Measurements from ENCODE around the gene PTPN18. TPM values are rescaled to one million over a fixed set of nuclear protein-coding genes. Genes with fewer than 3 reads are reported as not detected.

PTPN18 gene
- total and polyA plus RNA-seq, 2 of the 4 experiments (the other 2 are of a cell fraction): 9.7 to 15.5 TPM

- POLR2A ChIA-PET (ENCODE audit: unreplicated experiment): no interaction called here
These were observed 32.5 kb downstream of the PTPN18 start for GRCh38 chr2:130388221-130388907.

More at GRCh38 chr2:130388221-130388907, 32.5 kb downstream of the PTPN18 start:
- Histone ChIP-seq H2BK20ac (ENCODE audit: low read depth, low read length) (no peak overlapping the region), H2AK9ac (replicated peaks; ENCODE audit: low read depth, low read length, poor library complexity) (no peak overlapping the region), H3K4me3 (ENCODE audit: insufficient read depth, low read depth, low read length) (no peak overlapping the region), H2BK15ac (ENCODE audit: low read depth, low read length) (no peak overlapping the region), H3K4me2 (ENCODE audit: low read depth, low read length) (no peak overlapping the region), H3K79me1 (ENCODE audit: low read depth in 1 of 2, low read length in 2 of 2) (peaks cover 7 to 11% of the 10 kb centered on the region in 2 experiments; a peak in 2 of 4 replicates), H3K27ac (ENCODE audit: insufficient read depth, low read length) (no peak overlapping the region), H4K20me1 (ENCODE audit: insufficient read depth, low read length) (no peaks in the 10 kb centered on the region), H4K91ac (ENCODE audit: insufficient read depth, low read depth, low read length) (no peak overlapping the region), H2AK5ac (ENCODE audit: low read depth, low read length) (no peak overlapping the region), H3K36me3 (ENCODE audit: control insufficient read depth, insufficient read depth, low read length) (no peaks in the 10 kb centered on the region), H3K18ac (ENCODE audit: low read depth, low read length) (no peak overlapping the region), H3K9ac (ENCODE audit: low read depth, low read length) (no peak overlapping the region), H3K4me1 (ENCODE audit: control insufficient read depth, insufficient read depth, low read length) (peaks cover 11% of the 10 kb centered on the region), H3K9me1 (ENCODE audit: insufficient read depth, low read length) (no peaks in the 10 kb centered on the region; the same call in 1 of the 2 replicates), H3K23ac (ENCODE audit: low read depth, low read length) (no peak overlapping the region), H3K4ac (ENCODE audit: low read depth, low read length) (no peak overlapping the region), H3K14ac (replicated peaks; ENCODE audit: low read depth, low read length) (no peak overlapping the region), H3K9me3 (ENCODE audit: control insufficient read depth, insufficient read depth, low read length) (no peaks in the 10 kb centered on the region), H4K5ac (ENCODE audit: low read depth, low read length) (no peak overlapping the region), H2AFZ (replicated peaks; ENCODE audit: low read length, poor library complexity) (no peak overlapping the region), H2BK120ac (ENCODE audit: low read depth, low read length) (no peak overlapping the region), H3K56ac (ENCODE audit: extremely low read depth, insufficient read depth, low read length) (no peak overlapping the region), H2BK5ac (ENCODE audit: low read depth, low read length, poor library complexity, severe bottlenecking) (no peak overlapping the region), H4K8ac (ENCODE audit: low read depth in 2 of 2, low read length in 2 of 2) (no peak overlapping the region), H3K27me3 (ENCODE audit: control insufficient read depth, insufficient read depth, low read length) (no peaks in the 10 kb centered on the region)
- in situ Hi-C loops (cut with MboI; ENCODE audit: low sequenced_read_pairs): no loop called here
- intact Hi-C loops (cut with micrococcal nuclease): no loop called here
- TF ChIP-seq NFE2L2 (IDR thresholded peaks at IDR 0.05; ENCODE audit: low read depth, low read length) (no peak), MAFK (IDR thresholded peaks at IDR 0.05; ENCODE audit: low read depth, low read length) (no peak)
- no peak for ATAC-seq (ENCODE audit: low read depth)
- BruUV-seq (replicated peaks): no TSS peak
- peak; percentile 15 for DNase-seq
- WGBS, 2 experiments (ENCODE audit: extremely low coverage in 2 of 2, insufficient read length in 1 of 2): 89% methylated on average over 3 of the region's 8 CpGs; no CpG with 5 or more reads in 1 of the 2 experiments
- dilution Hi-C loops (cut with HindIII; ENCODE audit: low sequenced_read_pairs, unreplicated experiment): no loop called here
- CTCF ChIA-PET: no interaction called here

All from IMR-90 (cell line).